Thyroid gland (tissue), 4 donors: ENCODE measurements around the gene AZGP1. TPM values are rescaled to one million over a fixed set of nuclear protein-coding genes. Genes with fewer than 3 reads are reported as not detected.

Experiments
- DNase-seq, 2 donors: peaks; one replicate each; pipeline ENCODE4 v3.0.0-alpha.2; 2019
- H3K27ac ChIP-seq, 3 donors: fragments of 200-600 bp; sonication (generic); 1 replicate in 2 of 3; 2 replicates in 1 of 3; pipeline ENCODE4 v1.5.1; 2016 to 2019; ENCODE audit warnings: mild to moderate bottlenecking in 1 of 3, moderate library complexity in 1 of 3
- H3K27me3 ChIP-seq: fragments of 200-600 bp; sonication (generic); one replicate; pipeline ENCODE4 v1.5.1; 2019
- H3K36me3 ChIP-seq, 2 donors: fragments of 200-600 bp; sonication (generic); one replicate each; pipeline ENCODE4 v1.5.1; 2016 to 2019
- H3K4me1 ChIP-seq, 2 donors: fragments of 200-600 bp; sonication (generic); one replicate each; pipeline ENCODE4 v1.5.1; 2017 to 2019
- H3K4me3 ChIP-seq, 3 donors: fragments of 200-600 bp; sonication (generic); replicated peaks in 1 of 3; 1 replicate in 2 of 3; 2 replicates in 1 of 3; pipeline ENCODE4 v1.5.1; 2016; ENCODE audit warnings: mild to moderate bottlenecking in 1 of 3
- H3K9me3 ChIP-seq: fragments of 200-600 bp; sonication (generic); one replicate; pipeline ENCODE4 v1.5.1; 2017
- CTCF ChIP-seq, 6 experiments: fragments of 200-600 bp in 3 of 6; fragments of 450-650 bp in 3 of 6; sonication (generic) in 3 of 6; IDR thresholded peaks; one replicate each; pipeline ENCODE4 v1.5.1; 2016 to 2019; ENCODE audit warnings: antibody characterized with exemption in 6 of 6, mild to moderate bottlenecking in 2 of 6, inconsistent platforms in 1 of 6, moderate library complexity in 1 of 6
- POLR2A ChIP-seq, 2 donors: fragments of 450-650 bp; IDR thresholded peaks; one replicate each; pipeline ENCODE4 v1.6.1; 2017; ENCODE audit warnings: antibody characterized with exemption in 2 of 2, mild to moderate bottlenecking in 2 of 2, moderate library complexity in 1 of 2
- whole genome bisulfite sequencing, 2 donors: methylation state at CpG; one replicate each; pipeline ENCODE4 v1.1.5; 2017; 5-methylcytosine and 5-hydroxymethylcytosine counted together
- intact Hi-C: fragments of 100-400 bp; cut with DNase I; formaldehyde crosslinking; loops from one replicate; pipeline ENCODE4 v1.15.1; 2023
- total RNA-seq, 4 donors: library from RNA; depleted of rRNA; stranded (reverse); fragments of >200 nt; gene quantifications; one replicate each; pipeline ENCODE4 v1.2.3, GENCODE V29; 2016

The AZGP1 gene
- total RNA-seq, 4 donors from 2014 or later: 1.6 to 3.5 (median 3.1) TPM; not detected in 1

DNA sequence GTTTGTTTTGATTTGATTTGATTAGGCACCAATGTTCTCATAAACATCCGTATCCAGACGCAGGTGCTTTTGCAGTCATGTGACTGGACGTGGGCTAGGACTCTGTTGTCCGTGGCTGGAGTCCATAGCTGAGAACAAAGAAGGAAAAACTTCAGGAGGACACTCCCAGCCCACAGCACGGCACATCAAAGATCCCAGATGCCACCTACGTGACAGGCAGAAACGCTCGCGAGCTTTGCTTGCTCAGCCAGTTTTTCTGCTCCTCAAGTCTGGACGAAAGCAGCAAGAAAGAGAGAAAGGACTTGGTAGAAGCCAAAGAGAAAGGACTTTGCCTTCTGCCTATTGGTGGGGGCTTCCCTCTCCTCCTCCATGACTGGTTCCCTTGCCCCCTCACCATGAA is 32.7 kb upstream of the AZGP1 start:
- TF ChIP-seq CTCF (IDR thresholded peaks at IDR 0.05): no peak
- no peak for TF ChIP-seq POLR2A (IDR thresholded peaks at IDR 0.05)
- WGBS, 2 donors: 47 to 48% methylated on average over 10 of the region's 10 CpGs

DNA sequence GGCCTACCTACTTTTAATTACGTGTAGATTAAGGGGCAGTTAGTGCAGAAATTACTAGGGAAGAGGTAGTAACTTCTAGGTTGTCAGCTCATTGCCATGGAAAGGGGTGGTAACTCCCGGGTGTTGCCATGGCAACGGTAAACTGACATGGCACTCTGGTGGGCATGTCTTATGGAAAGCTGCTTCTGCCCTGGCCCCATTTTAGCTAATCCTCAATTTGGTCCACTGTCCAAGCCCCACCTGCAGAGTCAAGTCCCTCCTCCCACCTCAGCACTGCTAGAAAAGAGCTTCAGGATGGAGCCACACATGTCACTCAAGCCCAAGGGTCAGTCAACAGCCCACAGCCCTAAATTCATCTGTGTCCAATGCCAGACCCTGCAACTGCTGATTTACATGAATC is 32.1 kb upstream of the AZGP1 start:
- Histone ChIP-seq H3K27me3 (no peaks in the 10 kb centered on the region), H3K4me3 (no peak overlapping the region), H3K36me3 (no peaks in the 10 kb centered on the region), H3K27ac (no peak overlapping the region), H3K9me3 (no peaks in the 10 kb centered on the region), H3K4me1 (no peaks in the 10 kb centered on the region)
- 78 to 95% methylated on average over 3 of the region's 3 CpGs for WGBS, 2 donors
- no peak for DNase-seq
- no peak for TF ChIP-seq CTCF (IDR thresholded peaks at IDR 0.05)
- TF ChIP-seq POLR2A (IDR thresholded peaks at IDR 0.05): no peak
- intact Hi-C loops: no loop called here

More for the DNA sequence above, 32.7 kb upstream of the AZGP1 start:
- no peaks in the 10 kb centered on the region for H3K4me1 ChIP-seq
- no peak overlapping the region for H3K4me3 ChIP-seq
- no peak overlapping the region for H3K27ac ChIP-seq
- H3K9me3 ChIP-seq: no peaks in the 10 kb centered on the region
- DNase-seq: no peak
- no peaks in the 10 kb centered on the region for H3K27me3 ChIP-seq
- no peaks in the 10 kb centered on the region for H3K36me3 ChIP-seq
- intact Hi-C loops: no loop called here

DNA sequence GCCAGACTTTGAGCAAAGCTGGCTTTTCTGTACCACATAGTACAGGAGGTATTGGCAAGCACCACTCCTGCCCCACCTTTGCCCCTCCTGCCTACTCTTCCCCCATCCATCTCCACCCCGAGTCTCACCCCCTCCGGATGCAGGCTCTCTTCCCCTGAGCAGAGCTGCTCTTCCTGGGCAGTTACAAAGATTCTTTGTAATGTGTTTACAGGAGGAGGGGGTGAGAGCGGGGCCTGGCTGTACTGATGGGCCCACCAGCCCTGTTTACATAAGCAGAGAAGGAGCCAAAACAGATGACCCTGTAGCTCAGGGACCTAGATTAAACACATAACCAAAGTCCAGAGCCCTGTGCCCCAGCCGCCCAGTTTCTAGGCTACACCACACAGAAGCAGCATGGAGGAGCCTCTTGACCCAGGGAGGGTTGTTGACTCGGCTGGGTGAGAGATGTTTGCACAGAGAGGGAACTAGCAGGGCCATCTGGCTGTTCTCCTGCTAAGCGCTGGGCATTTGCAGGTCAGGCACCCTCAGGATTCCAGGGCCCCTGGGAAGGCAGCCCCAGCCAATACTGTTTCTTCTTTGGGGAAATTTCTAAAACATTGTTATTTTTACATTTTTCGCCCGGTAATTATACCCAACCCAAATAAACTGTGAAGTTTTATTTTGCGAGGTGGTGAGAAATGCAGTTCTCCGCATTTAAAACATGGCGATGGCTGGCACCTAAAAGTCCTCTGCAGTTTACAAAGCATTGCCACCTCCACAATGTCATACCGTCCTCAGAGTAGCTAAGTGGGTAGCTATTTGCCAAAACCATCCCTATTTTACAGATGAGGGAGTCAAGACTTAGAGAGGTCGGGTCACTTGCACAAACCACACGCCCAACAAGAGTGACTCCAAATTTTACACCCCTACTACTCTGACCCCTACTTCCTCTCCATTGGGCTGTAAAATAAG is 28.2 kb upstream of the AZGP1 start:
- Histone ChIP-seq H3K36me3 (no peaks in the 10 kb centered on the region), H3K27ac (no peak overlapping the region), H3K4me1 (no peaks in the 10 kb centered on the region), H3K9me3 (no peaks in the 10 kb centered on the region), H3K4me3 (no peak overlapping the region), H3K27me3 (no peaks in the 10 kb centered on the region)
- 48 to 60% methylated on average over 12 to 14 of the region's 14 CpGs for WGBS, 2 donors
- DNase-seq: no peak
- intact Hi-C loops: no loop called here
- no peak for TF ChIP-seq POLR2A (IDR thresholded peaks at IDR 0.05)
- no peak for TF ChIP-seq CTCF (IDR thresholded peaks at IDR 0.05)

- H3K27ac ChIP-seq: no peak overlapping the region
- peaks cover 10 to 12% of the 10 kb centered on the region in 2 donors for H3K4me1 ChIP-seq
- H3K36me3 ChIP-seq: no peaks in the 10 kb centered on the region
- WGBS, 2 donors: 90 to 93% methylated on average over 13 of the region's 13 CpGs
- no peaks in the 10 kb centered on the region for H3K27me3 ChIP-seq
- DNase-seq: no peak
- intact Hi-C loops: no loop called here
- no peaks in the 10 kb centered on the region for H3K9me3 ChIP-seq
- no peak overlapping the region for H3K4me3 ChIP-seq
- TF ChIP-seq CTCF (IDR thresholded peaks at IDR 0.05): no peak
- no peak for TF ChIP-seq POLR2A (IDR thresholded peaks at IDR 0.05)
Measured at GRCh38 chr7:100000239-100000638, 24.4 kb upstream of the AZGP1 start.

DNA sequence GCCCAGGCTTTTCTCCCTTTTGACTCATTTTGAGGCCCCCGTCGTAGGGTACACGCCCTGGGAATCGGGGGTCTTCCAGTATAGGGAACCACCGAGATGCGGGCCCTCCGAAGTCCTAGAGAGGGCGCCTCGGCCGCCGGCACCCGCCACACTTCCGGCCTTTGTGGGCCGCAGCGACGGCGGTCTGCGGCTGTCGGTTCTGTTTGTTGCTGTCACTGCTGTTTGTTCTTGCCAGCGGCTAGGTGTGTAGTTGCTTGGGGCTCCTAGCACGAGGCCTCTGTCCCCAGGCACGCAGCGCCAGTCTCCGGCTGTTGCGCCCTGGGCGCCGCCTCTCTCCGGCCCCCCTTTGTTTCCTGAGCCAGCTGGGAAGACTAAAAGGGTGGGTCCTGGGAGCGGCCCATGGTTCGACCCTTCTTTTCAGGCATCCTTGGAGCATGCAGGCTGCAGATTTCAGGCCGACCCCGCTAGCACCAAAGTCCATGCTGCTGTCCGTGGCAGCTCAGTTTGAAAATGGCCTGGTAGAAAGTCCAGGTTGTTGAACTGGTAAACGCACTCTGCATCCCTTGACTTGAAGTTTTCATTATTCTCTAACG is 21.8 kb upstream of the AZGP1 start:
- DNase-seq: peak; percentile 32 to 40
- Histone ChIP-seq H3K4me3 (peak overlapping the region in 1 of 3 donors; percentile 38), H3K27me3 (no peaks in the 10 kb centered on the region), H3K4me1 (peaks cover 12 to 15% of the 10 kb centered on the region in 2 donors), H3K36me3 (no peaks in the 10 kb centered on the region), H3K27ac (peak overlapping the region; percentile 7 to 74 (median 48)), H3K9me3 (no peaks in the 10 kb centered on the region)
- TF ChIP-seq CTCF (IDR thresholded peaks at IDR 0.05) (peak in 3 of 6 experiments; percentile 11 to 46 (median 26)), POLR2A (IDR thresholded peaks at IDR 0.05) (peak; percentile 1 to 26)
- 6 to 8% methylated on average over 11 to 27 of the region's 35 CpGs for WGBS, 2 donors
- intact Hi-C loops: no loop called here
